Stomach (tissue), 9 donors: ENCODE data around the gene PRSS27. TPM values are rescaled to one million over a fixed set of nuclear protein-coding genes. Genes with fewer than 3 reads are reported as not detected.

Experiments
- DNase-seq, 2 donors: peaks; one replicate each; pipeline versions ENCODE4 v3.0.0 to v3.0.0-alpha.2; 2013 to 2019
- H3K27ac ChIP-seq, 5 donors: fragments of 200-600 bp in 4 of 5; sonication (generic) in 4 of 5; one replicate each; pipeline ENCODE4 v1.5.1; 2013 to 2019; ENCODE audit warnings: mild to moderate bottlenecking in 1 of 5, moderate library complexity in 1 of 5
- H3K27me3 ChIP-seq, 3 donors: fragments of 200-600 bp; sonication (generic); one replicate each; pipeline ENCODE4 v1.5.1; 2017 to 2019; ENCODE audit warnings: mixed run types in 1 of 3
- H3K36me3 ChIP-seq, 4 donors: fragments of 200-600 bp; sonication (generic); 1 replicate in 3 of 4; 2 replicates in 1 of 4; pipeline ENCODE4 v1.5.1; 2016 to 2019
- H3K4me1 ChIP-seq, 4 donors: fragments of 200-600 bp; sonication (generic); one replicate each; pipeline ENCODE4 v1.5.1; 2016 to 2019
- H3K4me3 ChIP-seq, 4 donors: fragments of 200-600 bp; sonication (generic) in 3 of 4; one replicate each; pipeline ENCODE4 v1.5.1; 2016 to 2019; ENCODE audit warnings: mild to moderate bottlenecking in 1 of 4
- H3K9me3 ChIP-seq, 4 donors: fragments of 200-600 bp; sonication (generic); one replicate each; pipeline ENCODE4 v1.5.1; 2016 to 2019
- CTCF ChIP-seq, 7 experiments: fragments of 450-650 bp in 4 of 7; fragments of 200-600 bp in 3 of 7; sonication (generic) in 3 of 7; IDR thresholded peaks; one replicate each; pipeline ENCODE4 v1.5.1; 2016 to 2019; ENCODE audit warnings: antibody characterized with exemption in 7 of 7, control low read depth in 2 of 7, mild to moderate bottlenecking in 1 of 7
- EP300 ChIP-seq: sonication (generic); formaldehyde crosslinking; IDR thresholded peaks from one replicate; pipeline ENCODE4 v1.6.1; 2017; ENCODE audit warnings: antibody characterized with exemption
- POLR2A ChIP-seq, 4 donors: fragments of 450-650 bp; IDR thresholded peaks; one replicate each; pipeline ENCODE4 v1.6.1; 2016; ENCODE audit warnings: antibody characterized with exemption in 4 of 4, control low read depth in 2 of 4, mild to moderate bottlenecking in 1 of 4, moderate library complexity in 1 of 4
- POLR2AphosphoS5 ChIP-seq, 3 donors: sonication (generic); formaldehyde crosslinking; IDR thresholded peaks; one replicate each; pipeline ENCODE4 v1.6.1; 2016; ENCODE audit warnings: antibody characterized with exemption in 3 of 3
- WGBS, 5 donors: extraction: QIAGEN DNeasy Blood & Tissue Kit in 3 of 5; methylation state at CpG; one replicate each; pipeline versions ENCODE4 v1.1.5 to v1.1.7; 2013 to 2018; 5-methylcytosine and 5-hydroxymethylcytosine counted together
- intact Hi-C: fragments of 100-400 bp; cut with DNase I; formaldehyde crosslinking; loops from one replicate; pipeline ENCODE4 v1.15.1; 2023; ENCODE audit warnings: low total_unique reads
- polyA plus RNA-seq, 3 donors: library from polyadenylated mRNA; stranded (reverse); fragments of 200-250 nt; gene quantifications; one replicate each; pipeline ENCODE4 v1.2.3, GENCODE V29; 2013
- total RNA-seq, 5 donors: library from RNA; depleted of rRNA; stranded (reverse); fragments of >200 nt; gene quantifications; one replicate each; pipeline versions ENCODE4 v1.1.0 to v1.2.3, GENCODE V29; 2014 to 2016
- donor health status: healthy with polysubstance abuse.
- donor health status: Bipolar disorder and iron deficiency.
- donor health status: healthy.

Gene PRSS27
- total and polyA plus RNA-seq, 8 donors = 0.50 to 74.4 (median 0.66) TPM; not detected in 4

GRCh38 chr16:2706085-2706484 is 13.9 kb downstream of the PRSS27 start:
- intact Hi-C loops = no loop called here
- Histone ChIP-seq H3K27me3 (no peaks in the 10 kb centered on the region), H3K36me3 (peaks cover 66 to 94% (median 93%) of the 10 kb centered on the region in 4 donors), H3K4me1 (peaks cover 0 to 5% (median 0%) of the 10 kb centered on the region in 4 donors), H3K4me3 (no peak overlapping the region), H3K9me3 (no peaks in the 10 kb centered on the region), H3K27ac (no peak overlapping the region)
- DNase-seq = no peak
- TF ChIP-seq POLR2AphosphoS5 (IDR thresholded peaks at IDR 0.05) (no peak), POLR2A (IDR thresholded peaks at IDR 0.05) (no peak), CTCF (IDR thresholded peaks at IDR 0.05) (no peak), EP300 (no peak)
- 89 to 95% (median 92%) methylated on average over 13 to 17 of the region's 17 CpGs for WGBS, 5 donors

GRCh38 chr16:2705351-2705750 is 14.7 kb downstream of the PRSS27 start:
- H3K27ac ChIP-seq = no peak overlapping the region
- no peak for DNase-seq
- TF ChIP-seq POLR2AphosphoS5 (IDR thresholded peaks at IDR 0.05) (no peak), EP300 (no peak), POLR2A (IDR thresholded peaks at IDR 0.05) (no peak)
- intact Hi-C loops = no loop called here
- H3K4me1 ChIP-seq = peaks cover 0 to 7% (median 0%) of the 10 kb centered on the region in 4 donors
- H3K36me3 ChIP-seq = peaks cover 70 to 100% (median 100%) of the 10 kb centered on the region in 4 donors
- no peaks in the 10 kb centered on the region for H3K9me3 ChIP-seq
- H3K4me3 ChIP-seq = no peak overlapping the region
- H3K27me3 ChIP-seq = no peaks in the 10 kb centered on the region
- 82 to 94% (median 90%) methylated on average over 3 to 10 of the region's 10 CpGs for WGBS, 5 donors

- H3K9me3 ChIP-seq = no peaks in the 10 kb centered on the region
- H3K4me3 ChIP-seq = no peak overlapping the region
- intact Hi-C loops = no loop called here
- H3K4me1 ChIP-seq = peaks cover 0 to 7% (median 0%) of the 10 kb centered on the region in 4 donors
- peaks cover 74 to 100% (median 100%) of the 10 kb centered on the region in 4 donors for H3K36me3 ChIP-seq
- no peaks in the 10 kb centered on the region for H3K27me3 ChIP-seq
- no peak overlapping the region for H3K27ac ChIP-seq
- DNase-seq = no peak
- 88 to 94% (median 91%) methylated on average over 5 to 14 of the region's 14 CpGs for WGBS, 5 donors
- no peak for TF ChIP-seq EP300
- TF ChIP-seq POLR2AphosphoS5 (IDR thresholded peaks at IDR 0.05) = no peak
- TF ChIP-seq POLR2A (IDR thresholded peaks at IDR 0.05) = no peak
- TF ChIP-seq CTCF (IDR thresholded peaks at IDR 0.05) = no peak
Observed at GRCh38 chr16:2704983-2705275, 15.1 kb downstream of the PRSS27 start.

- TF ChIP-seq POLR2AphosphoS5 (IDR thresholded peaks at IDR 0.05) = no peak
- Histone ChIP-seq H3K36me3 (peaks cover 80 to 100% (median 100%) of the 10 kb centered on the region in 4 donors), H3K9me3 (no peaks in the 10 kb centered on the region), H3K4me1 (peaks cover 0 to 7% (median 0%) of the 10 kb centered on the region in 4 donors), H3K4me3 (no peak overlapping the region), H3K27me3 (no peaks in the 10 kb centered on the region), H3K27ac (no peak overlapping the region)
- DNase-seq = no peak
- intact Hi-C loops = no loop called here
- WGBS, 5 donors = 90 to 96% (median 94%) methylated on average over 25 to 33 of the region's 33 CpGs
Observed at GRCh38 chr16:2704166-2704982, 15.7 kb downstream of the PRSS27 start.

GRCh38 chr16:2702871-2703745 is 16.9 kb downstream of the PRSS27 start:
- Histone ChIP-seq H3K27ac (no peak overlapping the region), H3K27me3 (no peaks in the 10 kb centered on the region), H3K36me3 (peaks cover 84 to 100% (median 100%) of the 10 kb centered on the region in 4 donors), H3K9me3 (no peaks in the 10 kb centered on the region), H3K4me1 (peaks cover 0 to 7% (median 0%) of the 10 kb centered on the region in 4 donors), H3K4me3 (no peak overlapping the region)
- 86 to 92% (median 90%) methylated on average over 8 to 28 of the region's 28 CpGs for WGBS, 5 donors
- peak in 1 of 2 donors; percentile 71 for DNase-seq
- TF ChIP-seq POLR2AphosphoS5 (IDR thresholded peaks at IDR 0.05) = no peak
- no peak for TF ChIP-seq CTCF (IDR thresholded peaks at IDR 0.05)
- TF ChIP-seq EP300 = no peak
- no peak for TF ChIP-seq POLR2A (IDR thresholded peaks at IDR 0.05)
- intact Hi-C loops = no loop called here
